Tibial nerve (tissue), 4 donors: ENCODE measurements around the gene INPP4B. TPM values are rescaled to one million over a fixed set of nuclear protein-coding genes. Genes with fewer than 3 reads are reported as not detected.
A peak's percentile ranks its signal among the peaks of the same experiment; 100 is the strongest.

Experiments
- DNase-seq, 2 donors: peaks; one replicate each; pipeline ENCODE4 v3.0.0-alpha.2; 2019; ENCODE audit warnings: low spot score in 2 of 2
- H3K27ac ChIP-seq, 4 donors: fragments of 200-600 bp; sonication (generic) in 3 of 4; one replicate each; pipeline ENCODE4 v1.5.1; 2017 to 2019; ENCODE audit warnings: mild to moderate bottlenecking in 1 of 4
- H3K27me3 ChIP-seq, 2 donors: fragments of 200-600 bp; sonication (generic) in 1 of 2; one replicate each; pipeline versions ENCODE4 v1.5.1 to v1.6.0; 2017 to 2019
- H3K36me3 ChIP-seq, 3 donors: fragments of 200-600 bp; sonication (generic); one replicate each; pipeline ENCODE4 v1.5.1; 2018 to 2019
- H3K4me1 ChIP-seq, 4 donors: fragments of 200-600 bp; sonication (generic) in 3 of 4; one replicate each; pipeline ENCODE4 v1.5.1; 2017 to 2019
- H3K4me3 ChIP-seq, 4 donors: fragments of 200-600 bp; sonication (generic) in 3 of 4; one replicate each; pipeline ENCODE4 v1.5.1; 2017 to 2019; ENCODE audit warnings: mild to moderate bottlenecking in 1 of 4, moderate library complexity in 1 of 4
- H3K9me3 ChIP-seq, 4 donors: fragments of 200-600 bp; sonication (generic) in 3 of 4; one replicate each; pipeline ENCODE4 v1.5.1; 2017 to 2019
- EP300 ChIP-seq, 2 donors: sonication (generic); formaldehyde crosslinking; IDR thresholded peaks; one replicate each; pipeline ENCODE4 v1.6.1; 2017; ENCODE audit warnings: antibody characterized with exemption in 2 of 2, mild to moderate bottlenecking in 1 of 2
- POLR2A ChIP-seq, 2 donors: fragments of 450-650 bp; IDR thresholded peaks; one replicate each; pipeline ENCODE4 v1.6.1; 2017; ENCODE audit warnings: antibody characterized with exemption in 2 of 2, mild to moderate bottlenecking in 2 of 2, moderate library complexity in 2 of 2
- WGBS, 2 donors: methylation state at CpG; one replicate each; pipeline ENCODE4 v1.1.5; 2018; 5-methylcytosine and 5-hydroxymethylcytosine counted together
- total RNA-seq, 4 donors: library from RNA; depleted of rRNA; stranded (reverse); fragments of >200 nt; gene quantifications; one replicate each; pipeline ENCODE4 v1.1.0, GENCODE V29; 2016
- TF ChIP-seq, protein P1 (sequence below), 5 experiments: fragments of 200-600 bp in 3 of 5; fragments of 450-650 bp in 2 of 5; sonication (generic) in 3 of 5; IDR thresholded peaks; one replicate each; pipeline ENCODE4 v1.5.1; 2016 to 2019; ENCODE audit warnings: antibody characterized with exemption in 5 of 5, mild to moderate bottlenecking in 3 of 5, moderate library complexity in 2 of 5

Gene INPP4B
- 10 to 100 TPM; 16.3 to 32.4 (median 24.8) TPM for total RNA-seq

- TF ChIP-seq, protein P1, sequence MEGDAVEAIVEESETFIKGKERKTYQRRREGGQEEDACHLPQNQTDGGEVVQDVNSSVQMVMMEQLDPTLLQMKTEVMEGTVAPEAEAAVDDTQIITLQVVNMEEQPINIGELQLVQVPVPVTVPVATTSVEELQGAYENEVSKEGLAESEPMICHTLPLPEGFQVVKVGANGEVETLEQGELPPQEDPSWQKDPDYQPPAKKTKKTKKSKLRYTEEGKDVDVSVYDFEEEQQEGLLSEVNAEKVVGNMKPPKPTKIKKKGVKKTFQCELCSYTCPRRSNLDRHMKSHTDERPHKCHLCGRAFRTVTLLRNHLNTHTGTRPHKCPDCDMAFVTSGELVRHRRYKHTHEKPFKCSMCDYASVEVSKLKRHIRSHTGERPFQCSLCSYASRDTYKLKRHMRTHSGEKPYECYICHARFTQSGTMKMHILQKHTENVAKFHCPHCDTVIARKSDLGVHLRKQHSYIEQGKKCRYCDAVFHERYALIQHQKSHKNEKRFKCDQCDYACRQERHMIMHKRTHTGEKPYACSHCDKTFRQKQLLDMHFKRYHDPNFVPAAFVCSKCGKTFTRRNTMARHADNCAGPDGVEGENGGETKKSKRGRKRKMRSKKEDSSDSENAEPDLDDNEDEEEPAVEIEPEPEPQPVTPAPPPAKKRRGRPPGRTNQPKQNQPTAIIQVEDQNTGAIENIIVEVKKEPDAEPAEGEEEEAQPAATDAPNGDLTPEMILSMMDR (IDR thresholded peaks at IDR 0.05) = no peak
- TF ChIP-seq EP300 (IDR thresholded peaks at IDR 0.05) (peak in 1 of 2 donors; percentile 4), POLR2A (IDR thresholded peaks at IDR 0.05) (no peak)
- H3K27ac ChIP-seq = peak within 1 kb of the TSS; percentile 44 to 75 (median 56)
- H3K9me3 ChIP-seq = no peaks in the 10 kb centered on the region
- no peaks in the 10 kb centered on the region for H3K27me3 ChIP-seq
- WGBS, 2 donors = 1% methylated on average over 50 to 55 of the region's 55 CpGs
- peaks cover 0 to 31% (median 0%) of the 10 kb centered on the region in 4 donors for H3K4me1 ChIP-seq
- H3K4me3 ChIP-seq = peak within 1 kb of the TSS; percentile 47 to 68 (median 60)
- H3K36me3 ChIP-seq = no peaks in the 10 kb centered on the region
- DNase-seq = peak; percentile 13 to 19
Measured at GRCh38 chr4:142846108-142846728, at the start of gene INPP4B. Gene INPP4B (minus strand): TSS chr4:142846301.

- Histone ChIP-seq H3K4me3 (no peak overlapping the region), H3K27ac (no peak overlapping the region), H3K27me3 (no peaks in the 10 kb centered on the region), H3K36me3 (no peaks in the 10 kb centered on the region), H3K9me3 (peaks cover 0 to 35% (median 8%) of the 10 kb centered on the region in 4 donors), H3K4me1 (no peaks in the 10 kb centered on the region)
- TF ChIP-seq POLR2A (IDR thresholded peaks at IDR 0.05) (no peak), EP300 (IDR thresholded peaks at IDR 0.05) (no peak)
- TF ChIP-seq, protein P1 (IDR thresholded peaks at IDR 0.05) = no peak
- DNase-seq = no peak
- 76 to 90% methylated on average over 3 of the region's 3 CpGs for WGBS, 2 donors
Measured at GRCh38 chr4:142893012-142893411, 46.9 kb upstream of the INPP4B start.

DNA sequence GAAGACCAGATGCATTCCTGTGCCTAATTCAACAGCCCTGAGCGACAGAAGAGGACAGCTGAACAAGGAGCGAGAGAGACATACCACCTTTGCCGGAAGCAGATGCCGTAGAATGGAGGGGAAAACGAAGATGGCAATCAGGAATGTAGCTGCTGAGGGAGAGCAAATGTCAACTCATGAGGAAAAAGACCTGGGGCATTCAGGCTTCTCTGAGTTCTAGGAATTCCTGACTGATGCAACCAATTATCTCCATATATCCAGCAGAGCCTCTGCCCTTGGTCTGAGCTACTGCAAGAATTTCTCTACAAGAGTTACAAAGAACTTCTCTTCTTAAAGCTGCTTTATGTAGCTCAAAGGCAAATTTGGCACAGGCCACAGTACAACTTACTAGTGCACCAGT is 40.5 kb upstream of the INPP4B start:
- Histone ChIP-seq H3K27ac (no peak overlapping the region), H3K9me3 (no peaks in the 10 kb centered on the region), H3K36me3 (no peaks in the 10 kb centered on the region), H3K4me3 (no peak overlapping the region), H3K27me3 (no peaks in the 10 kb centered on the region), H3K4me1 (no peaks in the 10 kb centered on the region)
- TF ChIP-seq POLR2A (IDR thresholded peaks at IDR 0.05) = no peak
- TF ChIP-seq, protein P1 (IDR thresholded peaks at IDR 0.05) = no peak
- no peak for TF ChIP-seq EP300 (IDR thresholded peaks at IDR 0.05)
- no peak for DNase-seq
- 78 to 87% methylated on average over 5 of the region's 5 CpGs for WGBS, 2 donors

GRCh38 chr4:142883040-142883832 is 37.1 kb upstream of the INPP4B start:
- 46 to 49% methylated on average over 4 of the region's 4 CpGs for WGBS, 2 donors
- Histone ChIP-seq H3K27me3 (no peaks in the 10 kb centered on the region), H3K27ac (no peak overlapping the region), H3K36me3 (no peaks in the 10 kb centered on the region), H3K4me1 (no peaks in the 10 kb centered on the region), H3K9me3 (no peaks in the 10 kb centered on the region), H3K4me3 (no peak overlapping the region)
- DNase-seq = no peak
- TF ChIP-seq EP300 (IDR thresholded peaks at IDR 0.05) = no peak
- TF ChIP-seq, protein P1 (IDR thresholded peaks at IDR 0.05) = peak in 4 of 5 experiments; percentile 9 to 25 (median 12)

DNA sequence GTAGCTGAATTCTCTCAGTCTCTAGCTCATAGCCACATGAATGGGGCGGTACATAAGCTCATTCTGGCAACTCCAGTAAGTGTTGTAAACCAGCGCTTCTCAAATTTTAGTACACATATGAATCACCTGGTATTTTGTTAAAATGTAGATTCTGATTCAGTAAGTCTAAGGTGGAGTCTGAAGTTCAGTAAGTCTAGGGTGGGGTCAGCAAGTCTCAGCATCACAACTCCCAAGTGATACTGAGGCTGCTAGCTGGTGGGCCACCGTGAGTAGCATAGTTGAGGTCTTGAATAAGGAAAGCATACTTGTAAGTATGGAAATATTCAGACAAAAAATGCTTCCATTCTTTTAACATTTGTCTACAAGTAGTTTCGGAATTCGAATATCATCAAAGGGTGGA is 36.1 kb upstream of the INPP4B start:
- H3K27ac ChIP-seq = no peak overlapping the region
- no peak overlapping the region for H3K4me3 ChIP-seq
- no peaks in the 10 kb centered on the region for H3K9me3 ChIP-seq
- no peaks in the 10 kb centered on the region for H3K27me3 ChIP-seq
- no peak for DNase-seq
- H3K36me3 ChIP-seq = no peaks in the 10 kb centered on the region
- WGBS, 2 donors = 82 to 85% methylated on average over 5 of the region's 5 CpGs
- TF ChIP-seq POLR2A (IDR thresholded peaks at IDR 0.05) (no peak), EP300 (IDR thresholded peaks at IDR 0.05) (no peak)
- TF ChIP-seq, protein P1 (IDR thresholded peaks at IDR 0.05) = no peak
- no peaks in the 10 kb centered on the region for H3K4me1 ChIP-seq
